ENCODE data around the gene NAALADL2. TPM values are rescaled to one million over a fixed set of nuclear protein-coding genes. Genes with fewer than 3 reads are reported as not detected.

The NAALADL2 gene
- polyA plus RNA-seq, 2 of the 4 experiments (the other 2 are of a cell fraction) = 0.09 to 0.28 TPM

DNA sequence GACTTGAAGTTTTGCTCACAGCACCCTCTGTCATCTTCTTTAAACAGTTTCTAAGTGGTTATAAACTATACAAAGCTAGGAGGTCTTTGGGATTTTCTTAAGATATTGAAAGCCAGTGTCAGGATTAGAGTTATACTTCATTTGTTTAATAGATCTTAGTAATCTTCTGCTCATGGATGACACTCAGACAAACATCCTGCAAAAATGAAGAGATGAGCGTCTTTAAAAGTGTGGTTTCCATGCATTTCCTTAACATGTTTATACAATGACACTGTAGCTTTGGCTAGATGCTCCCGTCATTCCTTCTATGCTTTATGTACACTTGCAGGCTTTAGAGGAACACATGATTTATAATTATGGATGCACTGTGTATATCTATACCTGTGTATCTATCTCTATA, 182.2 kb downstream of the NAALADL2 start:
- H3K9me3 ChIP-seq = no peaks in the 10 kb centered on the region
- ATAC-seq (no peak), DNase-seq (ENCODE audit: low read depth in 1 of 2, low spot score in 1 of 2) (no peak), FAIRE-seq (no peak)
- TF ChIP-seq, protein P1, sequence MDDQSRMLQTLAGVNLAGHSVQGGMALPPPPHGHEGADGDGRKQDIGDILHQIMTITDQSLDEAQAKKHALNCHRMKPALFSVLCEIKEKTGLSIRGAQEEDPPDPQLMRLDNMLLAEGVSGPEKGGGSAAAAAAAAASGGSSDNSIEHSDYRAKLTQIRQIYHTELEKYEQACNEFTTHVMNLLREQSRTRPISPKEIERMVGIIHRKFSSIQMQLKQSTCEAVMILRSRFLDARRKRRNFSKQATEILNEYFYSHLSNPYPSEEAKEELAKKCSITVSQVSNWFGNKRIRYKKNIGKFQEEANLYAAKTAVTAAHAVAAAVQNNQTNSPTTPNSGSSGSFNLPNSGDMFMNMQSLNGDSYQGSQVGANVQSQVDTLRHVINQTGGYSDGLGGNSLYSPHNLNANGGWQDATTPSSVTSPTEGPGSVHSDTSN (IDR thresholded peaks at IDR 0.05) = no peak
- no peak for TF ChIP-seq CEBPB (IDR thresholded peaks at IDR 0.05)
- no peak for TF ChIP-seq RAD21 (conservative IDR thresholded peaks at IDR 0.05 in 1 of 2, IDR thresholded peaks at IDR 0.05 in 1 of 2)
- no peak for TF ChIP-seq NR3C1 (IDR thresholded peaks at IDR 0.05)
- no peak overlapping the region for H3K4me2 ChIP-seq
- ChIA-PET CTCF (no interaction called here), POLR2A (no interaction called here)
- no peak overlapping the region for H3K27ac ChIP-seq
- no peak overlapping the region for H3K4me3 ChIP-seq
- H3K4me1 ChIP-seq = no peaks in the 10 kb centered on the region
- WGBS (ENCODE audit: missing lambda C conversion rate) = 33% methylated on average over 2 of the region's 2 CpGs

GRCh38 chr3:175046601-175047000, 187.5 kb downstream of the NAALADL2 start:
- Histone ChIP-seq H3K9me3 (no peaks in the 10 kb centered on the region), H3K4me2 (no peak overlapping the region), H3K4me3 (no peak overlapping the region), H3K4me1 (no peaks in the 10 kb centered on the region), H3K27ac (no peak overlapping the region)
- WGBS (ENCODE audit: missing lambda C conversion rate) = 53% methylated on average over 4 of the region's 4 CpGs
- FAIRE-seq (no peak), ATAC-seq (no peak), DNase-seq (ENCODE audit: low read depth in 1 of 2, low spot score in 1 of 2) (no peak)
- CTCF ChIA-PET = no interaction called here
- TF ChIP-seq FOSL2 (IDR thresholded peaks at IDR 0.05) (no peak), FOSL2 (CRISPR knock-in tag; IDR thresholded peaks at IDR 0.05) (no peak), ESRRA (IDR thresholded peaks at IDR 0.05; ENCODE audit: borderline replicate concordance, low read length) (no peak), HOXA7 (CRISPR knock-in tag; IDR thresholded peaks at IDR 0.05) (no peak), RFX5 (IDR thresholded peaks at IDR 0.05) (no peak), EHF (CRISPR knock-in tag; IDR thresholded peaks at IDR 0.05) (no peak), ZSCAN20 (CRISPR knock-in tag; IDR thresholded peaks at IDR 0.05) (no peak), ZFP36 (IDR thresholded peaks at IDR 0.05; ENCODE audit: borderline replicate concordance, partially characterized antibody) (no peak), RNF2 (IDR thresholded peaks at IDR 0.05; ENCODE audit: borderline replicate concordance, low read depth) (no peak), SMC3 (IDR thresholded peaks at IDR 0.05) (no peak)
- TF ChIP-seq, protein P2, sequence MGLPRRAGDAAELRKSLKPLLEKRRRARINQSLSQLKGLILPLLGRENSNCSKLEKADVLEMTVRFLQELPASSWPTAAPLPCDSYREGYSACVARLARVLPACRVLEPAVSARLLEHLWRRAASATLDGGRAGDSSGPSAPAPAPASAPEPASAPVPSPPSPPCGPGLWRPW (IDR thresholded peaks at IDR 0.05) = no peak
- POLR2A ChIA-PET = interaction anchor here (0.5 kb wide), 1 partner anchor 606 kb away, joined by 3 read pairs; no protein-coding TSS in a partner anchor

- H3K4me2 ChIP-seq = no peak overlapping the region
- CTCF ChIA-PET = no interaction called here
- no peak for TF ChIP-seq CHD4 (IDR thresholded peaks at IDR 0.05; ENCODE audit: borderline replicate concordance)
- no peak for TF ChIP-seq FOSL2 (IDR thresholded peaks at IDR 0.05)
- no peak for TF ChIP-seq FOSL2 (CRISPR knock-in tag; IDR thresholded peaks at IDR 0.05)
- TF ChIP-seq, protein P3, sequence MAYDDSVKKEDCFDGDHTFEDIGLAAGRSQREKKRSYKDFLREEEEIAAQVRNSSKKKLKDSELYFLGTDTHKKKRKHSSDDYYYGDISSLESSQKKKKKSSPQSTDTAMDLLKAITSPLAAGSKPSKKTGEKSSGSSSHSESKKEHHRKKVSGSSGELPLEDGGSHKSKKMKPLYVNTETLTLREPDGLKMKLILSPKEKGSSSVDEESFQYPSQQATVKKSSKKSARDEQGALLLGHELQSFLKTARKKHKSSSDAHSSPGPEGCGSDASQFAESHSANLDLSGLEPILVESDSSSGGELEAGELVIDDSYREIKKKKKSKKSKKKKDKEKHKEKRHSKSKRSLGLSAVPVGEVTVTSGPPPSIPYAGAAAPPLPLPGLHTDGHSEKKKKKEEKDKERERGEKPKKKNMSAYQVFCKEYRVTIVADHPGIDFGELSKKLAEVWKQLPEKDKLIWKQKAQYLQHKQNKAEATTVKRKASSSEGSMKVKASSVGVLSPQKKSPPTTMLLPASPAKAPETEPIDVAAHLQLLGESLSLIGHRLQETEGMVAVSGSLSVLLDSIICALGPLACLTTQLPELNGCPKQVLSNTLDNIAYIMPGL (CRISPR knock-in tag; IDR thresholded peaks at IDR 0.05; ENCODE audit: borderline replicate concordance) = no peak
- no peak for ATAC-seq
- no peak overlapping the region for H3K4me3 ChIP-seq
- H3K27ac ChIP-seq = no peak overlapping the region
- POLR2A ChIA-PET = no interaction called here
- no peaks in the 10 kb centered on the region for H3K4me1 ChIP-seq
- no peaks in the 10 kb centered on the region for H3K9me3 ChIP-seq
- no peak for DNase-seq (ENCODE audit: low read depth in 1 of 2, low spot score in 1 of 2)
- FAIRE-seq = no peak
- whole genome bisulfite sequencing (ENCODE audit: missing lambda C conversion rate) = 56% methylated on average over 1 of the region's 1 CpG
Measured at GRCh38 chr3:175047786-175048185, 188.7 kb downstream of the NAALADL2 start.

DNA sequence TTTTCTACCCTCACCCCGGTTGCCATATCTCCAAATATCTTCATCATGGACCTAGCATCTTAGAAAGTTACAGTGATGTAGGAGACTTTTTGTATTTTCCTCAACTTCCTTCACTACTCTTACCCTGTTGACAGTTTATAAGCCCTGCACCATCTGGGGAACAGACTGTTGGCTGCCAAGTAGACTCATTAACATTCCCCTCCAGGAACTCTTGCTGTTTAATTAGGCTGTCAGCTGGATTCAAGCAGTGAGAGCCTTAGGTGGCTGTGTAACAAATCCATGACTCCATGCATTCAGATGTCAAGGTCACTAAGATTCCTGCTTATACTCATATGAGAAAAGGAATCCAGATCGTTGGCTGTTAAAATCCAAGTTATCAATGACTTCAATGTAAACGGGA, 198.3 kb downstream of the NAALADL2 start:
- Histone ChIP-seq H3K9me3 (no peaks in the 10 kb centered on the region), H3K4me2 (no peak overlapping the region), H3K4me3 (no peak overlapping the region), H3K27ac (no peak overlapping the region), H3K4me1 (no peaks in the 10 kb centered on the region)
- POLR2A ChIA-PET = no interaction called here
- no peak for DNase-seq (ENCODE audit: low read depth in 1 of 2, low spot score in 1 of 2)
- CTCF ChIA-PET = no interaction called here
- ATAC-seq = no peak
- no peak for FAIRE-seq
- 20% methylated on average over 3 of the region's 3 CpGs for WGBS (ENCODE audit: missing lambda C conversion rate)
- no peak for TF ChIP-seq RFX5 (IDR thresholded peaks at IDR 0.05)
- TF ChIP-seq, protein P2 (IDR thresholded peaks at IDR 0.05) = no peak
- TF ChIP-seq MYC (IDR thresholded peaks at IDR 0.05; ENCODE audit: borderline replicate concordance, low read length) = no peak
- TF ChIP-seq ELK1 (IDR thresholded peaks at IDR 0.05; ENCODE audit: low read depth, low read length) = no peak
- no peak for TF ChIP-seq ATOH8 (CRISPR knock-in tag; IDR thresholded peaks at IDR 0.05; ENCODE audit: low read depth)
- TF ChIP-seq RARB (CRISPR knock-in tag; IDR thresholded peaks at IDR 0.05) = no peak
- no peak for TF ChIP-seq USF2 (IDR thresholded peaks at IDR 0.05)

All from A549 (cell line).